HL-60/S4 treated with retinoic acid at 250 ng/mL for 4 days and 3 days (cell line): ENCODE results near the gene RDH13.
"Not testable (repeated sequence)": the region's sequence is repeated elsewhere in the genome, so short reads cannot be mapped to it uniquely, and the experiment has no call there.

ENCODE experiments used
- in situ Hi-C: fragments of 300-500 bp; cut with MboI; formaldehyde crosslinking; loops from 2 replicates; pipeline ENCODE4 v1.7.0; 2022; ENCODE audit warnings: low sequenced_read_pairs

Gene RDH13, protein sequence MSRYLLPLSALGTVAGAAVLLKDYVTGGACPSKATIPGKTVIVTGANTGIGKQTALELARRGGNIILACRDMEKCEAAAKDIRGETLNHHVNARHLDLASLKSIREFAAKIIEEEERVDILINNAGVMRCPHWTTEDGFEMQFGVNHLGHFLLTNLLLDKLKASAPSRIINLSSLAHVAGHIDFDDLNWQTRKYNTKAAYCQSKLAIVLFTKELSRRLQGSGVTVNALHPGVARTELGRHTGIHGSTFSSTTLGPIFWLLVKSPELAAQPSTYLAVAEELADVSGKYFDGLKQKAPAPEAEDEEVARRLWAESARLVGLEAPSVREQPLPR

DNA sequence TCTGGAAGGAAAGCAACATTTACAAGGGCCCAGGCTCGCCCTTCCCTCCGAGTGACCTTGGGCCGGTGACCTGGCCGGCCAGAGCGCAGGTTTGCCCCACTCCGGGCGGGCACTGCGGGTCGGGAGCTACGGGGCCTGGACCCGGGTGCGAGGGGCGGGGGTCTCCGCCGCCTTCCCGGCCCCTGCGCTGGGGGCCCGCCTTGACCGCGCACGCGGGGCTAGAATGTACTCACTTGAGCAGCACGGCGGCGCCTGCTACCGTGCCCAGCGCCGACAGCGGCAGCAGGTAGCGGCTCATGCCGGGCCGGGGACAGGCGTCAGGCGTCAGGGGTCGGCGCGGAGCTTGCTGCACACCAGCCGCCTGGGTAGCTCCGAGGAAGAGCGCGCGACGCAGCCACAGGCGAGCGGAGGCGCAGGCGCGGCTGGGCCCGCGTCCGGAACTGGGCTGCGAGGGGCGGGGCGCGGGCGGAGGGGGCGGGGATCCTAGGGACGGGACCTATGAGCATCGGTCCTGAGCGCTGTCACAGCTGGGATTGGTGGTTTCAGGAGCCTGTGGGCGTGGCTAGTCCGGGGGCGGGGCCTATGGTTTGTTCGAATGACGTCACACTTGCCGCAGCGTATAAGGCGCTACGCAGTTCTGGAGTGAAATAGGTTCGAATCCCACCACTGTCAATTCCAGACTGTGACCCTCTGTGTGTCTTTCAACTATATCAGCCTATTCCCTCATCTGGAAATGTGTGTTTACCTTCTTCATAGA lies at the start of gene RDH13:
Gene RDH13 (minus strand): TSS at position 414 of the 757 bp plus-strand sequence. CDS start 116 bp downstream, at position 298.
- in situ Hi-C loops = no loop called here

DNA sequence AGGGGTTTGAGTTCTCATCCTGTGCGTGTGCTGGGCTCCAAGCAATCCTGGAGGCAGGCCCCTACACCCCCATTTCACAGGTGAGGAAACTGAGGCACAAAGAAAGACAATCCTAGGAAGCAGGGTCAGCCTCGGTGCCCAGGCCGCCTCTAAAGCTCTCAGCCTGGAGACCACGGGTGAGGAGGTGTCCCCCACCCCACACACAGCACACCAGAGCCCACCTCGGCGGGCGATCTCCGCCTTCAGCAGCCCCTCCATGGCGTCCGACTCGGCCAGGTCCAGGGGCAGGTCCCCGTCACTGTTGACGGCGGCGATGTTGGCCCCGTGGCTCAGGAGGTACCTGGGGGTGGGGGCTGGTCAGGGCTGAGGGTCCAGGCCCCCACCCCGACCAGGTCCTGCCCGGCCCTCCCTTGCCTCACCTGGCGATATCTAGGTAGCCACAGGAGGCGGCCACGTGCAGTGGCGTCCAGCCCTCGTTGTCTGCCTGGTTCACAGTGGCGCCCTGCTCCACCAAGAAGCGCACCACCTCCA lies 49.4 kb upstream of the RDH13 start:
- in situ Hi-C loops = no loop called here

DNA sequence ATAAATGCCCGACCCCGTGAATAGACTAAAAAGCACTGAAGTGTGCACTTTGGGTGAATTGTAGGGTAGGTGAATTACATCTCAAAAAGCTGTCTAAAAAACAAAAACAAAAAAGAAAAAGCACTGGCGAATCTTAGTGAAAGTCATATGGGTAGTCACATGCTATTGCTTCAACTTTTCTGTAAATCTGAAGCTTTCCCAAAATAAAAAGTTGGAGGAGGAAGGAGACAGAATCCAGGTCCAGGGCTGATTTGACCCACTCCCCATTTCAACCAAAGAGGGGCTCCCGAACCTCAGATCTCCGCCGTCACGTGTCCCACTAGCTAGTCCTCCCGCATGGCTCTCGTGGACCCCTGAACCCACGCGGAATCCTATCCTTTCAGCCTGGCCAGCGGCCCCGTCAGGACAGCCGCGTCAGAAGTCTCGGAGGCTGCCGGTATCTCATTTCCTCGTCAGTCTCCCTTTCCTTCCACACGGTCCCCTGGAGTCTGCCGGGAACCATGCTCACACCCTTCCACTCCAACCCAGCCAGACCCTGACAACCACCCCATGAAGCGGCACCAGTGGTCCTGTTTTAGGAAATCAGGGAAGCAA lies 48.4 kb upstream of the RDH13 start:
- in situ Hi-C loops = no loop called here

DNA sequence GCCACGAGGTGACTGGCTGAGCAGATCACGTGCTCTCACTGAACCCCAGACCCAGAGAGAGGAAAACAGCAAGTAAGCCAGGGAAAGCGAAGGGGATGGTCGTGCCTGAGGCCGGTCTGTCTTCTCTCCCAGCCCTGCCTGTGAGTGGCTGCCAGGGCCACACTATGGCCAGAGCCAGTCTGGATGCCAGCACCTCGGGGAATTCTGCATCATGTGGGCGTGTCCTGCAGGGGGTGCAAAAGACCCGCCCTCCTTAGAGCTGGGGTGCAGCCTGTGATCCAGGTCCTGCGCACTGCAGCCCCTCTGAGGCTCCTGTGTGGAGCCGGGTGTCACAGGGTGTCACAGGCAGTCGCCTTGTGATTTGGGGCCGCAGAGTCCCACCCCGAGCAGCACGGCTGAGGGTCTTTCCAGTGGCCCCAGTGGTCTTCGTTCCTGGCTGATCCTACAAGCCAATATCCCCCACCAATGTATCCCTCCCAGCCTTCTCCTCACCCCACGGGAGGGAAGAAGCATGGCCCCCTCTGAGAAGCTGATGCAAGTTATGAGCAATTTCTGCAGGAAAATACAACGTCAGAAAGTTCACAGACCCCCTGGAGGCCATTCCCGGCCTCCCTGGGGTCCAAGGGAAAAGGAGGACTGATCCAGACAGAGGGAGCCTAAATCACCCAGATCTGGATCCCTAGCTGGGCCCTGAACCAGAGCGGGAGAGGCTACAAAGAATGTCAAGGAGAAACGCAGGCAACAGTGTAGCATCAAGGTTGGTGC lies 46.8 kb upstream of the RDH13 start:
- in situ Hi-C loops = no loop called here

DNA sequence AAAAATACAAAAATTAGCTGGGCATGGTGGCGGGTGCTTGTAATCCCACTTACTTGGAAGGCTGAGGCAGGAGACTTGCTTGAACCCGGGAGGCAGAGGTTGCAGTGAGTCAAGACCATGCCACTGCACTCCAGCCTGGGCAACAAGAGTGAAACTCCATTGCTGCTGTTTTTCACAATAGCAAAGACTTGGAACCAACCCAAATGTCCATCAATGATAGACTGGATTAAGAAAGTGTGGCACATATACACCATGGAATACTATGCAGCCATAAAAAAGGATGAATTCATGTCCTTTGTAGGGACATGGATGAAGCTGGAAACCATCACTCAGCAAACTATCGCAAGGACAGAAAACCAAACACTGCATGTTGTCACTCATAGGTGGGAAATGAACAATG lies 44.3 kb upstream of the RDH13 start:
- in situ Hi-C loops = not testable (repeated sequence)

DNA sequence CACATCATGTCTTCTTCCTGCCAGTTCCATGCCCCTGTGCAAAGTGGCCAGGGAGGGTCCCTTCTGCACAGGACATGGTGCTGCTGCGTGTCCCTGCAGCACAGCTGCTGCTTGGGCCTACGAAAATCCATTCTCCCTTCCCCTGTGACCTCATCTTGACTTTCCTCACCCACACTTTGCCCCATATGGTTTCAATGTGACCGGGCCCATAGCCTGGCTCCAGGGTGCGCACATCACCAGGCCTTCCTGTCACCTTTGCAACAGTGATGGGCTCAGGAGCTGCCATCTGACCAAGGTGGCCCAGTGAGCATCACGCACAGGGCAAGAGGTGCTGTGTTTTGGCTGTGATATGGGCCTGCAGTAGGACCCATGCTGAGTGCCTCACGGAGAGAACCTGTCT lies 43.6 kb upstream of the RDH13 start:
- in situ Hi-C loops = no loop called here

DNA sequence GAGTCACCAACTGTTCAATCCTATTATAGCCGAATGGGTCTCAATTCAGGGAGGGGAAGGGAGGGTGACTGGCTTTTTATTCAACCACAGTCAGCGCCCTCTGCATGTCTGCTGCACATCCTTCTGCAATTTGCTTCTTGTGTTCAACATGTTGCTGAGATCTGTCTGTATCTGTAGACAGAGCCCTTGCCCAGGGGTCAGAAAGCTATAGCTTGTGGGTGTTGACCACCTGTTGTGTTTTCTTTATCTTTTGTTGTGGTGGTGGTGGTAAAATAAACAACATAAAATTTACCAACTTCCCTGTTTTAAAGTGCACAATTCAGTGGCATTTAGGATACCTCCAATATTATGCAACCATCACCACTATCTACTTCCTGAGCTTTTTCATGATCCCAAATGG lies 42.3 kb upstream of the RDH13 start:
- in situ Hi-C loops = no loop called here

DNA sequence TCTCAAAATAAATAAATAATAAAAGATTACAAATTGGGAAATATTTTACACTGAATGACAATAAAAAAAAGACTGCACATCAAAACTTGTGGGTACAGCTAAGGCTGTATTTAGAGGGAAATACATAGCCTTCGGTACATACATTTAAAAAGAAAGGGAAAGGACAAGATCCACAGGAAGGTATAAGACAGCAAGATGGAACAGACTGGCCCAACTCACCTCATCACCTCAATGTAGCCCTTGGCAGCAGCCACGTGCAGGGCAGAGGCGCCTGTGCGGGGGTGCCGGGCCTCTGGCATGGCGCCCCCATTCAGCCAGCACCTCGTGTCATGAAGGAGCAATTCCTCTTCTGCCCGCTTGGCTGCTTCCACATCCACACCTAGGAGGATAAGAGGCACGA lies 40.2 kb upstream of the RDH13 start:
- in situ Hi-C loops = no loop called here

DNA sequence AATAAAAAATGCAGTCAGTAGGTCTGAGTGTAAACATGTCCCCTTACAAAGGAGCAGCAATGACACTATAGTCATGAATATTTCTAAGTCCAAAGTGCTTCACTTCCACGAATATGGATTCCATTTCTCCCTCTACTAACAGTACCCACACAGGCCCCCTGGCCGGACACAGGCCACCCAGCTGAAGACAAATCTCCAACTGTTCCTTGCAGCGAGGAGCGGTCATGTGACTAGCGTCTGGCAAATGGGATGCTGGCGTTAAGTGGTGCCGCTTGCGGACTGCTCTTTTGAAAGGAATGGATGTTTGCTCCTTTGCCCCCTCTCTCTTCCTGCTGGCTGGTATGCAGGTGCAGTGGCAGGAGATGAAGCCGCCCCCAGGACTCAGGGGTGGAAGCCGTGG lies 38.3 kb upstream of the RDH13 start:
- in situ Hi-C loops = no loop called here

DNA sequence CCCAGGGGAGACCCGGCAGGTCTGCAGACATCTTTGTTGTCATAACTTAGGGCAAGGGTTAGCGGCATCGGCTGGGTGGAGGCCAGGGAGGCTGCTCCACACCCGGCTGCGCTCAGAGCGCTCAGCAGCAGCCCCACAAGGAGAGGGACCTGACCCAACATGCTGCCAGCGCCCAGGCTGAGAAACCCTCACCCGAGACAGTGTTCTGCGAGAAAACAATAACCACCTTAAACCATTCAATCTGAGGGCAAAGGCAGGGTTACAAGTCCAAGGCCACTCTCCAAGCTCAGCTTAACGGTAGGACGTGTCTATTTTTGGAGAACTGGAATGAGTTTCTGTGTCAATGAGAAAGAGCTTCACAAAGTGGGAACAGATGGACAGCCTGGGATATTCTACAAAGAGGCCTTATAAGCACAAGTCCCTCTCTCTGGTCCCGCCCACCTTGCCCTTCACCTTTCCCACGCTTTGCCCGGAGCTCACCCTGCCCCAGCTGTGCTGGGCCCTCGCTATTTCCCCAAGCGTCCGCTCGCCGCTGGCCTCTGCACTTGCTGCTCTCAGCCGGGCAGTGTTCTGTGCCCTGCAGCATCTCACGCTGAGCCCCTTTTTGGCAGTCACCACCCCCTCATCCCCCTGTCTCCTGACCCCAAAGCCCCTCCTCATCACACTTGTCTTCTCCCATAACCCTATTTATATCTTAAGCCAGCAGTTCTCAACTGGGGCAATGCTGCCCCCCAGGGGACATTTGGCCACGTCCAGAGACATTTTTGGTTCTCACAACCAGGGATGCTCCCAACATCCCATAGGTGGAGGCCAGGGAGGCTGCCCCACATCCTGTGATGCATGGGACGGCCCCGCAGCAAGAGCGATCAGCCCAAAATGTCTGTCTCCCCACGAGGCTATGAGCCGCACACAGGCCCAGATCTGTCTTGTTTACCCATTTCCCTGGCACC lies 36.9 kb upstream of the RDH13 start:
- in situ Hi-C loops = no loop called here

DNA sequence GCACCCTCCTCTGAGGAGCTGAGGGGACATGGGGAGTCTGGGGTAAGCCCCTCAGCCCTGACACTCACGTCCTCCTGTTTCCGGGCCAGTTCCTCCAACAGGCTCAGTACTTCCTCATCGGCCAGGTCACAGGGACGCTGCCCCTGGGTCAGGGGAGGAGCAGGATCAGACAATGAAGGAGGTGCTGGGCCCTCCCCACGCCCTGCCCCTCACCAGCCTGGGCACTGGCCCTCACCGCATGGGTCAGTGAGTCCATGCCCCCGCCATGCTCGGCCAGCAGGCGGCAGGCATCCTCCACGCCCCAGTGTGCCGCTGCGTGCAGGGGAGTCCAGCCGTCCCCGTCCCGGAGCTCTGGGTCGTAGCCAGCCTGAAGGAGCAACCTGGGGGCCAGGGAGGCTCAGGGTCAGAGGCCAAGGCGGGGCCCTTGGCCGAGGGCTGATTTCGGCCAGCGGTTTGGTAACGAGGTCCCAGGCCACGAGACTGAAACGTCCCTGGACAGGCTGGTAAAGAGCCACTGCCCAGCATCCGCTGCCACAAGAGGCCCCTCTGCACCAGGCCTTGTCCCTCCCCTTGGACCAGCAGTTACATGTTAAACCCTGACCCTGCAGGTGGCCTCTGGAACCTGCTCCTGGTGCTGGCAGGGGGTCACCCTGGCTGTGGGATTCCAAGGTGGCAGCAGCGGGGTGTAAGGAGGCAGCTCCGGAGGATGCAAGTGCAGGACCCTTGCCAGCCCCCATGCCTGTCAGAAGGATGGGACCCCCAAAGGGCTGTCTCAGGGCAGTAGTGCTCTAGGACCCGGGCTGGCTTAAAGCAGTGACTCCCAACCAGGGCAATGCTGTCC lies 36.0 kb upstream of the RDH13 start:
- in situ Hi-C loops = no loop called here

DNA sequence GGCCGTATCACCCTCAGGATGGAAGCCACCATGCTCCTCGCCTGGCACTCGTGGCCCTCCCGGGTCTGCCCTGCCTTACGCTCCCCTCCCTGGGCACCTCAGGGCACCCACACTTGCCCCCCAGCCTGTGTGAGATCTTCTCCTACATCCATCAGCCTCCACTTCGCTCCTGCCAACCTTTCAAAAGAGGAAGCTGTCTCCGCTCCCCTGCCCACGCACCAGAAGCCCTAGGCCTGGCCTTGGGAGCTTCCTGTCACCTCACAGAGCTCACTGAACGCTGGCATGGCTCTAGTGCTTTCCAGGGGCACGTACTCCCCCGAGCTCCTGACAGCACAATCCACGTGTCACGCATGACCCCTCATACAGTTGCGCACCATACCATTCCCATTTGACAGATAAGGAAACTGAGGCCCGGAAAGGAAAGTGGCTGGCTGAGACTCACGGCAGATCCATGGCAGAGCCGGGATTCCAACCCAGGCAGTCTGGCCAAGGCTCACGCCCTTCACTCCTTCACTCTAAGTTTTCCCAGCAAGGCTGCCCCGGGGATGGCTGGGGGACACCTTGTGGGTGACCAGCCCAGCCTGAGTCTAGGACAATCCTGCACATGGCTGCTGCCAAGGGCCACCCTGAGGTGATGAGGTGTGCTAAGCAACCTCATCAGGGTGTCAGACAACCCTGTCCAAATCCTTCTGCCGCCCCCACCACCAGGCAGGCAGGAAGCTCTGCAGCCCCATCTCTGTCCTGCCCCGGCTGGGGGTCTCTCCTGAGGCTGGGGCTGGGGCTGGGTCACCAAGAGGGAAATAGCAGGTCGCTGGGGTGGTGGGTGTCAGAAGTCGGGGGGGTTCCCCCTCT lies 35.1 kb upstream of the RDH13 start:
- in situ Hi-C loops = no loop called here

DNA sequence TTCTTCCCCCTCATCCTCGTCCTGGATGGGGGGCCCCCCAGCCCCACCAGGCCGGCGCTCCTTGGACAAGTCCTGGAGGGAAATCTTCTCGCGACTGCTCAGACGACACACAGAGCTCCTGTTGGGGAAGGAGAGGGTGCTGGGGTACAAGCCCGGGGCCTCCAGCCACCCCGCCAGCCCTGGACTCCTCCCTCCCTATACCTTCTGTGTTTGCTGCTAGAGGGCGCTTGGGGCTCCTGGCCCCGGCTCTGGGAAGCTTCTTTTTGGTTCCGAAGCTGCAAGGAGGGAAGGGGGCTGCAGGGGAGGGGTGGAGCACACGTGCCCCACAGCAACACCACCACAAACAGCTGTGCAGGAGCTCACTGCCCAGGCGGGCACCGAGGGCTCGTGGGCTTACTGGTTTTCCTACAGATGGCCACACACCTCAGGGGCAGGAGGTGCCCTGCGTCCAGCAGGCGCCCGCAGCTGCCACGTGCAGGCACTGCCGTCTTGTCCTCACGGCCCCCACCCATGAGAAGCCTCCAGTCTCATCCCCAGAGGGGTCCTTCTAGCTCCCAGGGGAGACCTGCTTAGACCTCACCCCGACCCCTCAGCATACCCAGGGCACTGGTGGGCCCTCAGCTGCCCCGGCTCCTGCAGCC lies 33.2 kb upstream of the RDH13 start:
- in situ Hi-C loops = no loop called here

DNA sequence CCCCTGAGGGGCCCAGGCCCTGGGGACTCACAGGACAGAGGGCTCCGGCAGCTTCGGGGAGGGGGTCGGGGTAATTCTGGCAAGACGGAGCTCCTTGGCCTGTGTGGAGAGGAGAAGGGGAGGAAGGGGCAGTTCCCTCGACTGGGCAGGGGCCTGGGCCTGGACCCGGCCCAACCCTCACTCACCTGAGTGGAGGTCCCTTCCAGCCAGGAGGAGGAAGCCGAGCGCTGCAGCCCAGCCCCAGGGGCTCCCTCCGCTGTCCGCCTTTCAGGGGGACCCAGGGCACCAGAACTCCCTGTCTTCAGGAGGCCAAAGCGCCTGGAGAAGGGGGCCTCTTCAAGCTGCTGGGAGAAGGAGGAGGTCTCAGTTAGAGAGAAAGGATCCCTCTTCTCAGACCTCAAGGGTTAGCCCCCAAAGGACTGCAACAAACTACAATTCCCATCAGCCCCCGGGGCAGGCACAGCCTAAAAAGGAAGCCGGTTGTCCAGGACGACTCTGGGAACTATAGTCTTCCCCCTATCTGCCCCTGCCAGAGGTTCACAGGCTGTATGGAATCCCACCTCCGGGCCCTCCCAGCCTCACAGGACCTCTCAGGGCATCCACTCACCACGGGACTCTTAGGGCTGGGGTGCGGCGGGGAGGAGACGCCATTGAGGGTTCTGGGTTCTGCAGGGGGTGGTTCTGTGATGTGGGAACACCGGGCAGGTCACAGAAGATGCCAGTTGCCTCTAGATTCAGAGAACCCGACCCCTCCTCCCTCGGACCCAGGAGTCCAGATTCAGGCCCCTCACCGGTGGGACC lies 32.5 kb upstream of the RDH13 start:
- in situ Hi-C loops = no loop called here

DNA sequence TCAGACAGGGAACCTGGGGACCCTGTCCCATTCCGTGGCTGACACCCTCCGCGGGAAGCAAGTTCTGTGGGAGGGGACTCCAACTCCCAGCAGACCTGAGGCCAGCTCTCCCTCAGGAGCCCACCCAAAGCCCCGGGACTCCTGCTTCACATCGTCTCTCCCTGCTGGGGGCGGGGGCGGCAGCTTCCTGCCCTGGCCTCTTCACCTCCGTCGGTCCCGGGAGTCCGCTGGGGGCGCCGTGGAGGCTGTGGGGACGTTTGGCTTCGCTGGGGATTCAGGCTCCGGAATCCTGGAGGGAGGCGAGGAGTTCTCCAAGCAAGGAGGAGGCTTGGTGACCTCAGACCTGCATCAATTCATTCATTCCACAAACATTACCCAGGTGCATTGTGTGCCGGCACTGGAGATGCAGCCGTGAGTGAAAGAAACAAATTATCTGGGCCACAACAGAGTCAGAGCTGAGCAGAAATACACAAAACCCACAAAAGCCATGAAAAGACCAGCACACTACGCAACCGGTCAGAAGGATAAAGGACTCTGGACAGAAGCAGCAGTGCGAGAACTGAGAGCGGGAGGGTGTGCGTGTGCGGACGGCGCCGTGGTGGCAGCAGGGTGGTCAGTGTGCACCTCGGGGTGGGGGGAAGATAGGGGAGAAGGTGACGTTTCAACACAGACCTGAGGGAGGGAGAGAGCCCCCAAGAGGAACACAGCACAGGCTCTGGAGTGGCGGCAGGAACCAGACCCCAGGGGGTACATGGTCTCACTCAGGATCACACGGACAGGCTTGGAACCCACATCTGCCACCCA lies 31.7 kb upstream of the RDH13 start:
- in situ Hi-C loops = no loop called here
